Hematopoietic multipotent progenitor cell treated with erythropoietin and hydrocortisone succinate and interleukin-3 and kit ligand, for 6 days (in vitro differentiated cells): ENCODE measurements around the gene SMCP.

Experiments used
- DNase-seq: peaks from one replicate; pipeline ENCODE4 v3.0.0-alpha.2; 2015

The SMCP gene

GRCh38 chr1:152878042-152878441 is at the start of gene SMCP:
TSS of gene SMCP (plus strand) at chr1:152878322. CDS start at chr1:152884423, 6,101 bp downstream.
- DNase-seq = peak; percentile 47

- DNase-seq = no peak
Observed at GRCh38 chr1:152836870-152837269, 41.3 kb upstream of the SMCP start.

GRCh38 chr1:152842556-152842955 is 35.6 kb upstream of the SMCP start, which contains the start of gene LCE6A:
TSS of gene LCE6A (plus strand) at chr1:152842856. CDS start at chr1:152843521, 665 bp downstream.
- DNase-seq = no peak

- DNase-seq = no peak
Observed at GRCh38 chr1:152855661-152856060, 22.5 kb upstream of the SMCP start.

GRCh38 chr1:152858062-152858461 is 20.1 kb upstream of the SMCP start:
- no peak for DNase-seq

- no peak for DNase-seq
Observed at GRCh38 chr1:152859696-152860095, 18.4 kb upstream of the SMCP start, which contains the start of gene LCE7A. TSS of gene LCE7A (plus strand) at chr1:152859996. CDS start at chr1:152860698, 702 bp downstream.

- DNase-seq = no peak
Observed at GRCh38 chr1:152860129-152860528, 18.0 kb upstream of the SMCP start.

GRCh38 chr1:152861374-152861773 is 16.7 kb upstream of the SMCP start:
- no peak for DNase-seq

GRCh38 chr1:152864443-152864842 is 13.7 kb upstream of the SMCP start:
- DNase-seq = no peak

GRCh38 chr1:152866321-152866720 is 11.8 kb upstream of the SMCP start:
- DNase-seq = no peak

- DNase-seq = peak; percentile 85
Observed at GRCh38 chr1:152869808-152870419, 8.2 kb upstream of the SMCP start.

GRCh38 chr1:152870831-152871730 is 7.0 kb upstream of the SMCP start:
- peak; percentile 47 for DNase-seq

- no peak for DNase-seq
Observed at GRCh38 chr1:152871731-152872126, 6.4 kb upstream of the SMCP start.

- DNase-seq = no peak
Observed at GRCh38 chr1:152873495-152873894, 4.6 kb upstream of the SMCP start.

- no peak for DNase-seq
Observed at GRCh38 chr1:152876827-152877226, 1.3 kb upstream of the SMCP start.

- DNase-seq = no peak
Observed at GRCh38 chr1:152879559-152880198, 1.6 kb downstream of the SMCP start.

- DNase-seq = no peak
Observed at GRCh38 chr1:152880316-152880715, 2.2 kb downstream of the SMCP start.

- no peak for DNase-seq
Observed at GRCh38 chr1:152880907-152881306, 2.8 kb downstream of the SMCP start.

GRCh38 chr1:152884085-152884484 is 6.0 kb downstream of the SMCP start:
- DNase-seq = no peak

GRCh38 chr1:152884506-152884905 is 6.4 kb downstream of the SMCP start:
- no peak for DNase-seq

GRCh38 chr1:152884966-152885624 is 7.0 kb downstream of the SMCP start:
- DNase-seq = no peak

GRCh38 chr1:152886085-152886484 is 8.0 kb downstream of the SMCP start:
- no peak for DNase-seq
